ENCODE measurements around the gene STAMBP. TPM values are rescaled to one million over a fixed set of nuclear protein-coding genes. Genes with fewer than 3 reads are reported as not detected.

Gene STAMBP
- total and polyA plus RNA-seq, 9 of the 15 experiments (the other 6 are each of a cell fraction or from before 2014, with no cell fraction given): 36.9 to 75.2 (median 48.8) TPM

DNA sequence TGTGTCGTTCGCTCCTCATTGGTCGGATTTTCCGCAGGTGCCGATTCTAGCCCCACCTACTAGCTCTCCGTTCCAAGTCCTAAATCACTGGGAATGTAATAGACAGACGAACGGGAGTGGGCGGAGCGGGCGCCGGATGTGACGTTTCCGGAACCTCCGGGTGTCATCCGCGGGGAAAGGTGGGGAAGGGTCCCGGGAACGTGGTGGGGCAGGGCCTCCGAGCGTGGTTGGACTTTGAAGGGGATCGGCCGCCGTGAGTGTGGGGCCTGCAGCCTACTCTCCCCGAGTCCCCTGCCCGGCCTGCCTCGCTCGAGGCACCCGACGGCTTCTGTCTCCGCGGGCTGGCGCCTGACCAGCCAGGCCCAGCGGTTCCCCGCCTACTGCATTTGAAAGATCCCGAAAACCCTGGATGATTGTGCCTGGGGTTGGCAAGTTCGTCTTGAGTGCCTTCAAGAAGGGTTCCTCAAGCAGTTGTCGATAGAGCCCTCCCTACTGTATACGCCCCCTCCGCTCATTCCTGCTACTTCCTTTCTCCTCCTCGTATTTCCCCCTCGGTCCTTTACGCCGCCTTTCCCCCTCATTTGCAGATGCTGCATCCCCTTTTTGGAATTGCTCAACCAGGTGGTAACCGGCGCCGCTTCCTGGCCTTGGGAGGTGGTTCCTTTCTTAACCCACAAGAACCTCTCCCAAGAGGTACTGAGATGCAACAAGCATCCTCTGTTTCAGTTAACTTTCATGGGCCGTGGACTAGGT lies at the start of gene STAMBP (continued):
- TF ChIP-seq ZBTB11 (CRISPR knock-in tag; IDR thresholded peaks at IDR 0.05): peak in 1 of 3 experiments; percentile 80; a peak in 3 of 6 replicates
- no peak for TF ChIP-seq PTBP1 (IDR thresholded peaks at IDR 0.05; ENCODE audit: low read depth, low read length)
- peak; percentile 81 for TF ChIP-seq POLR2B (IDR thresholded peaks at IDR 0.05; ENCODE audit: low read depth, partially characterized antibody)
- TF ChIP-seq PHF8 (IDR thresholded peaks at IDR 0.05; ENCODE audit: borderline replicate concordance, low read length): peak; percentile 97
- TF ChIP-seq FOXP4 (CRISPR knock-in tag; IDR thresholded peaks at IDR 0.05; ENCODE audit: borderline replicate concordance): no peak
- TF ChIP-seq CREB1 (IDR thresholded peaks at IDR 0.05): peak; percentile 89
- peak; percentile 91 for TF ChIP-seq CREB1 (CRISPR knock-in tag; IDR thresholded peaks at IDR 0.05)
- TF ChIP-seq RAD21 (CRISPR knock-in tag; conservative IDR thresholded peaks at IDR 0.05 in 1 of 2, IDR thresholded peaks at IDR 0.05 in 1 of 2): no peak
- peak; percentile 79 for TF ChIP-seq EGR1 (conservative IDR thresholded peaks at IDR 0.05)
- TF ChIP-seq ZFP1 (CRISPR knock-in tag; IDR thresholded peaks at IDR 0.05): no peak
- peak; percentile 21; the same call in 1 of the 2 replicates for TF ChIP-seq TFAP4 (CRISPR knock-in tag; IDR thresholded peaks at IDR 0.05; ENCODE audit: borderline replicate concordance)
- TF ChIP-seq ARNT (IDR thresholded peaks at IDR 0.05): peak in 1 of 2 experiments; percentile 8; a peak in 1 of 4 replicates
- TF ChIP-seq BACH1 (tag; IDR thresholded peaks at IDR 0.05): peak; percentile 12; the same call in 1 of the 2 replicates
- TF ChIP-seq ZNF263 (CRISPR knock-in tag; IDR thresholded peaks at IDR 0.05; ENCODE audit: borderline replicate concordance): no peak
- TF ChIP-seq ARID3A (IDR thresholded peaks at IDR 0.05; ENCODE audit: borderline replicate concordance, low read depth, low read length): no peak
- TF ChIP-seq POLR2A (conservative IDR thresholded peaks at IDR 0.05): peak; percentile 89
- no peak for TF ChIP-seq ZNF174 (CRISPR knock-in tag; IDR thresholded peaks at IDR 0.05)
- TF ChIP-seq PHF20 (IDR thresholded peaks at IDR 0.05; ENCODE audit: partially characterized antibody): peak; percentile 91
- peak; percentile 53 for TF ChIP-seq KDM5B (IDR thresholded peaks at IDR 0.05; ENCODE audit: insufficient replicate concordance, low read depth, low read length)
